Esophagus squamous epithelium (tissue), 4 donors: Measurements from ENCODE around the gene SHQ1.

Experiments used
- POLR2A ChIP-seq, 4 donors: fragments of 450-650 bp; IDR thresholded peaks; one replicate each; pipeline ENCODE4 v1.6.1; 2017; ENCODE audit warnings: antibody characterized with exemption in 4 of 4, mild to moderate bottlenecking in 4 of 4, moderate library complexity in 3 of 4
- TF ChIP-seq, protein P1 (sequence below), 6 experiments: fragments of 450-650 bp in 4 of 6; fragments of 200-600 bp in 2 of 6; sonication (generic) in 2 of 6; IDR thresholded peaks; one replicate each; pipeline ENCODE4 v1.5.1; 2016 to 2019; ENCODE audit warnings: antibody characterized with exemption in 6 of 6, mild to moderate bottlenecking in 4 of 6, moderate library complexity in 4 of 6

GRCh38 chr3:72892081-72892775 is 44.0 kb upstream of the SHQ1 start:
- TF ChIP-seq, protein P1, sequence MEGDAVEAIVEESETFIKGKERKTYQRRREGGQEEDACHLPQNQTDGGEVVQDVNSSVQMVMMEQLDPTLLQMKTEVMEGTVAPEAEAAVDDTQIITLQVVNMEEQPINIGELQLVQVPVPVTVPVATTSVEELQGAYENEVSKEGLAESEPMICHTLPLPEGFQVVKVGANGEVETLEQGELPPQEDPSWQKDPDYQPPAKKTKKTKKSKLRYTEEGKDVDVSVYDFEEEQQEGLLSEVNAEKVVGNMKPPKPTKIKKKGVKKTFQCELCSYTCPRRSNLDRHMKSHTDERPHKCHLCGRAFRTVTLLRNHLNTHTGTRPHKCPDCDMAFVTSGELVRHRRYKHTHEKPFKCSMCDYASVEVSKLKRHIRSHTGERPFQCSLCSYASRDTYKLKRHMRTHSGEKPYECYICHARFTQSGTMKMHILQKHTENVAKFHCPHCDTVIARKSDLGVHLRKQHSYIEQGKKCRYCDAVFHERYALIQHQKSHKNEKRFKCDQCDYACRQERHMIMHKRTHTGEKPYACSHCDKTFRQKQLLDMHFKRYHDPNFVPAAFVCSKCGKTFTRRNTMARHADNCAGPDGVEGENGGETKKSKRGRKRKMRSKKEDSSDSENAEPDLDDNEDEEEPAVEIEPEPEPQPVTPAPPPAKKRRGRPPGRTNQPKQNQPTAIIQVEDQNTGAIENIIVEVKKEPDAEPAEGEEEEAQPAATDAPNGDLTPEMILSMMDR (IDR thresholded peaks at IDR 0.05) = no peak
- no peak for TF ChIP-seq POLR2A (IDR thresholded peaks at IDR 0.05)
